Hippocampal formation (tissue), 2 donors: Measurements from ENCODE around the gene RBP7.
"Not testable (repeated sequence)": the region's sequence is repeated elsewhere in the genome, so short reads cannot be mapped to it uniquely, and the experiment has no call there.

Experiments used
- DNase-seq, 2 donors: peaks; one replicate each; lab custom pipeline; 2025; lab: John Stamatoyannopoulos, UW

Gene RBP7

DNA sequence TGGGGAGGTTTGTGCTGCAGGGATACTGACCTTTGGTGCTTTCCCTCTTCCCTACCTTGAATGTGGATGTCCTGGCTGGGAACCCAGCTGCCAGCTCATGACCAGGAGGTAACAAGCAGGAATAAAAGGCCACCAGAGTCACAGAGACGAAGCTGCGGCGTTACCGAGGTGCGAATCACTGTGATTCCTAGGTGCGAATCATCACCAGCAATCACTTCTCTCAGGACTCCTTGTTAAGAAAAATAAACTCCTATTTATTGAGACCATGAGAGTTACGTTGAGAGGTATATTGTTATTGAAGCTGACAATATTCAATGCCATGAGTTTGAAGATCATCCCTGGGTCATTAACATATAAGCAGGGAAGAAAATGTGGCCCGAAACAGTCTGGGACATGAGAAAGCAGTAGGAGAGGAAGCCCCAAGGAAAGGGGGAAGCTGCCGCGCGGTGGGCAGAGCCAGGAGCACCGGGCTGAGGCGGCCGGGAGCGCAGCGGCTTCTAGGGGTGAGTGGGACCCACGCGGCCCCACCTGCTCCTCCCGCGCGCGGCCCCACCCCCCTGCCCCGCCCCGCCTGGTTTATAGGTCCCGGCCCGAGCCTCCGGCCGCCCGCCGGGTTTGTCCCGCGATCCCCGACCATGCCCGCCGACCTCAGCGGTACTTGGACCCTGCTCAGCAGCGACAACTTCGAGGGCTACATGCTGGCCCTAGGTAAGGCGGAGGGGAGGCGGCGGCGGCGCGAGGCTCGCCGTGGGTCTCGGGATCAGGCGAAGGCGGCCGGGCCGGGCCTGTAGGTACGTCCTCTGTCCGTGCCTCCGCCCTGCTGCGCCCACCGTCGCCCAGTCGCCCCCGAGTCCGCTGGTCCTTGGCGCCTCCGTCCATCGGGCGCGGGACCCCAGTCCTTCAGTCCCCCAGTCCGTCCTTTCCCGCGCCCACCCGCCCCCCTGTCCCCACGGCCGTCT lies at the start of gene RBP7:
TSS of gene RBP7 (plus strand) at position 605 of the 959 bp plus-strand sequence. CDS start at position 636, 31 bp downstream.
- DNase-seq, result no peak

DNA sequence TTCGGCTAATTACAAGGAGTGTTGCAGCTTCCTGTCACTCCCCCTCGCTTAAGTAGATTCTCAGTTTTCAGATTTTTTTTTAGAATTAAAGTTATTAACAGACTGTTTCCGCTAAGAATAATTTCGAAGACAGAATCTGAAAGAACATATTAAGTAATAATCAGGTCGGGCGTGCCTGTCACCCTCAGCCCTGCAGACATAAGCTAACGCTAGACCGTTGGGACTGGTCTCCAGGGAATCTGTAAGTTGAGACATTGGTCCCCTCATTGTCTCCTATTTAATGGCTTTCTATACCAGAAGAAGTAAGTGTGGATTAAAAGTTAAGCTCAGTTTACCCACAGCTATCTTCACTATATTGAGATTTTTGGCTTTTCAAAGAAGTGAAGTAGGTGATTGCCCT lies 39.3 kb upstream of the RBP7 start:
- no peak for DNase-seq

DNA sequence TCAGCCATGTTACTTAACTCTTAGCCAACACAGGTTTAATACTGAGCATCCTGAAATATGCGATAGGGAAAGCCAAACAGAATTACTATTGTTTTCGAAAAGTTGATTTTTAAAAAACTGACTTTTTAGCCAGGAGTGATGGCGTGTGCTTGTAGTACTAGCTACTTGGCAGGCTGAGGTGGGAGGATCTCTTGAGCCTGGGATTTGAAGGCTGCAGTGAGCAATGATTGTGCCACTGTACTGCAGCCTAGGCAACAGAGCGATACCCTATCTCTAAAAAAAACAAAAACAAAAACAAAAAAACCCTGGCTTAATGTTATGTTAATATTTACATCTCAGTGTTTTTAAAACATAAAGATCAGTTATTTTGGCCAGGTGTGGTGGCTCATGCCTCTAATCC lies 37.0 kb upstream of the RBP7 start:
- DNase-seq, result no peak

GRCh38 chr1:9960706-9961562 lies 36.1 kb upstream of the RBP7 start:
- no peak for DNase-seq

DNA sequence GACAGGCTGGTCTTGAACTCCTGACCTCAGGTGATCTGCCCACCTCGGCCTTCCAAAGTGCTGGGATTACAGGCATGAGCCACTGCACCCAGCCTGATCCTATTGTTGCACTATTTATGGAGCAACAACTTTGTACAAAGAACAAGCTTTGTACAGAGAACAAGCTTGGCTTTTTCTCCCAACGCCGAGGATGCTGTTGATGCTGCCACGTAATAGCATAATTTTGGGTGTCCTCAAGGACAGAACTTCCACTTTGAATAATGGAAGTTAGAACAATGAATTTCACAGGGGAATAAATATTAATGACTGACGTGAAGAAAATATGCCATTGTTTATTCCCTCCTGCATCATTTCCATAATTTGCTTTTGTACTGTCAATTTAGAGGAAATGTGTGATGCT lies 12.8 kb upstream of the RBP7 start:
- no peak for DNase-seq

DNA sequence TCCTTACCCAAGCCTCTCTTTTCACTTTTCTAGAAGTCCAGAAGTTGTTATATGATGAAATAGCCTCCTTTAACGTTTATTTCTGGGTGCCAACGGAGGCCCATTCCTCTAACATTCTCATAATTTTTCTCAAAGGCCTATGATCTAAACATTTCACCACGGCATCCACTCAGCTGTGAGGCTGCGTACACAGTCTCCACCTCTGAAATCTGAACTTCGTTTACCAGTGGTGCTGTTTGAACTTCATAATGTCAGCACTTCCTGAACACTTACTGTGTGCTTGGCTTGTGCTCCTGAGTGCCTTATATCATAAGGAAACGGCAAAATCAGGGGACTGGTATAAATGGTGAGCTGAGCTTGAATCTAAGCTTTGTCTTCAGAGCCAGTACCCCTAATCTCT lies 12.0 kb upstream of the RBP7 start:
- no peak for DNase-seq

DNA sequence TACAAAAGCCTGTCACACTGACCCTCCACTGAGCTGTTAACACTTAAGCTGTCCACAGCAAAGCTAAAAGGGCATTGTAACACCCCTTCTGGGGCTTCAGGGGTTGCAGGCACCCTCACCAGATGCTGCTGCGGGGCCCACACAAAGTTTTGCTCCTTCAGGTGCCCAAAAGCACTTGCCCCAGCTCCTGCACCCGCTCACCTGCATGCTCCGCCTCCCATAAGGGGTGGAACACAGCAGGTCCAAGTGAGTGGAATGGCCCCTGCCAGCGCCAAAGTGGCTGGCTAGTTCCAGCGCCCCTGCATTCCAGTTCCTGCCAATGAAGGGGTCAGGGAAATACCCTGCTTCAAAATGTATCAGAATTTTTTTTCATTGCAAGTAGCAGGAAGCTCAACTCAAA lies 7.3 kb upstream of the RBP7 start:
- no peak for DNase-seq

GRCh38 chr1:9990944-9991343 lies 6.1 kb upstream of the RBP7 start:
- no peak for DNase-seq

DNA sequence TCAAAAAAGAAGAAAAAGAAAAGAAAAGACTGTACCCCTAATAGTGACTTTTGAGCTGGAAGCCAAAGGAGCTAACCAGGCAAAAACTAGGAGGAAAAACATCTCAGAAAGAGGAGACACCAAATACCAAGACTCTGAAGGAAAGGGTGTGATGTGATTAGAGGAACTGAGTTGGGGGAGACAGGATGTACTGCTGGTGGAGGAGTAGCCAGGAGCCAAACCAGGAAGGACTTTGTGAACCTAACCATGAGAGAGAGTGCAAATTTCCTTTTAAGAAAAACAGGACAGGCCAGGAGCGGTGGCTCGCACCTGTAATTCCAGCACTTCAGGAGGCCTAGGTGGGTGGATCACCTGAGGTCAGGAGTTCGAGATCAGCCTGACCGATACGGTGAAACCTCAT lies 4.1 kb upstream of the RBP7 start:
- DNase-seq, result no peak

DNA sequence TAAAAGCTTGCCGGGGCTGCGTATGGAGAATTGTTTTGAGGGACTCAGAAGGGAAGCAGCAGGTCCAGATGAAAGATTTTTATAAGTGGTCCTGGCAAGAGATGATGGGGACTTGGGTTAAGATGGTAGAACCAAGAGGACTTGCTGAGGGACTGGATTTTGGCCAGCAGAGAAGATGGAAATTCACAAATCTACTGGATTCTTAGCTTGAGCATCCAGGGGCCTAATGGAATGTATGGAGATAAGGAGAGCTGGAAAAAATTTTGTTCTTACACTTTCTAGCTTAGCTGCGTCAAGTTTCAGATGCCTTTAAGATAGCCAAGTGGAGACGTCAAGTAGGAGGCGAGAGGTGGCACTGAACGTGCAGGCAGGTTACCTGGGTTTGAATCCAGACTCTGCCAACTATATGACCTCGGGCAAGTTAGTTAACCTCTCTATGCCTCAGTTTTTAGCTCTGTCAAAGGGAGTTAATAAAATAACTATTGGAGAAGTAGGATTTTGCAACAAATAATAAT lies 3.4 kb upstream of the RBP7 start:
- DNase-seq, result no peak

- peak; percentile 24 to 62 for DNase-seq
Observed at GRCh38 chr1:10001016-10001665, 4.1 kb downstream of the RBP7 start.

DNA sequence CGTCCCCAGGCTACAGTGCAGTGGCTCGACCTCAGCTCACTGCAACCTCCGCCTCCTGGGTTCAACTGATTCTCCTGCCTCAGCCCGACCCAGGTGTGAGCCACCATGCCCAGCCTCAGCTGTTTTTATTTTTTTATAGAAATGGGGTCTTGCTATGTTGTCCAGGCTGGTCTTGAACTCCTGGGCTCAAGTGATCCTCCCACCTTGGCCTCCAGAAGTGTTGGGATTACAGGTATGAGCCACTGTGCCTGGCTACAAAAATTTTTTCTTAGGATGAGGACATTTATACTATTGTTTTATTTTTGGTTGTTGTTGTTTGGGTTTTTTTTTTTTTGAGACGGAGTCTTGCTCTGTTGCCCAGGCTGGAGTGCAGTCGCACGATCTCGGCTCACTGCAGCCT lies 8.2 kb downstream of the RBP7 start:
- DNase-seq, result not testable (repeated sequence)

DNA sequence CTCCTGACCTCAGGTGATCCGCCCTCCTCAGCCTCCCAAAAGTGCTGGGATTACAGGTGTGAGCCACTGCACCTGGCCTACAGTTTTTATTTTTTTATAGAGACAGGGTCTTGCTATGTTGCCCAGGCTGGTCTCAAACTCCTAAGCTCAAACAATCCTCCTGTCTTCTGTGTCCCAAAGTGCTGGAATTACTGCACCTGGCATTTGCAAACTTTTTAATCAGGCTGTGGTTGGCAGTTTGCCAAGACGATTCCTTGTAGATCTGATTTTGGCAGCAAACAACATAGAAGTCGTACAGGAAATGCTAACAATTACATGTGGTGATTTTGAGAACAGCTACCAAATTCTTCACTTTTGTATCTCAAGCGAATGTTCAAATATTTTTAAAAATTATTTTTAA lies 10.1 kb downstream of the RBP7 start:
- DNase-seq, result no peak

GRCh38 chr1:10014016-10014415 lies 17.0 kb downstream of the RBP7 start:
- no peak for DNase-seq

DNA sequence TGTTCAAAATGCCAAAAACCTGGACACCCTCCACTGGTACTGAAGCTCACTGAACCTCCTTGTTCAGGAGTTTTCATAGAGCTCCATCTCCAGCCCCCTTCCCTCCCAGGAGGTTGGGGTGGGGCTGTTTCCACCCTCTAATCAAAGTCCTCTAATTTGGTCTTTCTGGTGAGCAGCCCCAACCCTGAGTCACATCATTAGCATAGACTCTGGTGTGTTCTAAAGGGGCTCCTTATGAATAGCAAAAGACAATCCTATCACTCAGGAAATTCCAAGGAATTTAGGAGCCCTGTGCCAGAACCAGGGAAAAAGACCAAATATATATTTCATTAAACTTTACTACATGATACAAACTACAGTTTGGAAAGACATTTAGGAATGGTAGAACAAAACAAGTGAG lies 22.5 kb downstream of the RBP7 start:
- no peak for DNase-seq

GRCh38 chr1:10020086-10020485 lies 23.1 kb downstream of the RBP7 start:
- no peak for DNase-seq

- DNase-seq, result not testable (repeated sequence)
Observed at GRCh38 chr1:10020678-10021077, 23.6 kb downstream of the RBP7 start.

DNA sequence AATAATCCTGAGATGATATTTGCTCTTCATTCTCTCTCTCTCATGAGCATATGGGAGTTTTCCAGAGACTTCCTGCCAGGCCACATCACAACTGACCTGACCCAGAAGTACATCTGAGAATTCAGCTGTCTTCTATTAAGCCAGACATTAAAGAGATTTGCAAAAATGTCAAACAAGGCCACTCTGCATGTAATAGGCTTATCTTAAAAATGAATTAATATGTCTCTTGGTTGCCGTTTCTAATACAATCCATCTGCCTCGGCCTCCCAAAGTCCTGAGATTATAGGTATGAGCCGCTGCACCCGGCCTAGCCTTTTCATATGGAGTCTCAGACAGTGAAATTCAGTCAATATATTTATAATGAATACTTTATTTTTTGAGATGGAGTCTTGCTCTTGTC lies 25.0 kb downstream of the RBP7 start:
- not testable (repeated sequence) for DNase-seq

- no peak for DNase-seq
Observed at GRCh38 chr1:10022656-10023055, 25.6 kb downstream of the RBP7 start.

- DNase-seq, result no peak
Observed at GRCh38 chr1:10025354-10025753, 28.3 kb downstream of the RBP7 start.

DNA sequence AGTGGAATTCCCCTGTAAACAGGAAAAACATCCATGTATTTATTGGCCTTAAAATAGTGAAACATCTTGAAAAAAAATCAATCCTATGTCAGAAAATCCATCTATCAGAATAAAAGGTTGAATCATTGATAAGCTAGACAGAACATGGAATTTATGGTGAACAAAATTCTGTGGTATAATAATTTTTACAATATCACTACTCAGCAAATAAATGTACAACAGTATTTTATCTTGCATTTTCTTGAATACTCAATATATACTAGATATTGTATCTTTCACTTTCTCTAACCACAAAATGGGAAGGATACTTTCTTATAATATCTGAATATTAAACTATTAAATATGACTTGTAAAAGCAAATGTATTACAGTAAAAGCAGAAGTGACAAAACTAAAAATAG lies 30.0 kb downstream of the RBP7 start:
- no peak for DNase-seq

DNA sequence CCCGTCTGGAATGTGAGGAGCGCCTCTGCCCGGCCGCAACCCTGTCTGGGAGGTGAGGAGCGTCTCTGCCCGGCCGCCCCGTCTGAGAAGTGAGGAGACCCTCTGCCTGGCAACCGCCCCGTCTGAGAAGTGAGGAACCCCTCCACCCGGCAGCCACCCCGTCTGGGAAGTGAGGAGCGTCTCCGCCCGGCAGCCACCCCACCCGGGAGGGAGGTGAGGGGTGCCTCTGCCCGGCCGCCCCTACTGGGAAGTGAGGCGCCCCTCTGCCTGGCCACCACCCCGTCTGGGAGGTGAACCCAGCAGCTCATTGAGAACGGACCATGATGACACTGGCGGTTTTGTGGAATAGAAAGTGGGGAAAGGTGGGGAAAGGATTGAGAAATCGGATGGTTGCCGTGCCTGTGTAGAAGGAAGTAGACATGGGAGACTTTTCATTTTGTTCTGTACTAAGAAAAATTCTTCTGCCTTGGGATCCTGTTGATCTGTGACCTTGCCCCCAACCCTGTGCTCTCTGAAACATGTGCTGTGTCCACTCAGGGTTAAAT lies 32.0 kb downstream of the RBP7 start:
- DNase-seq, result not testable (repeated sequence)
